HG02870 (cell line): ENCODE data around the gene STPG4.

Source experiments
- ATAC-seq: cut with Tn5 transposase; IDR thresholded peaks from one replicate; pipeline ENCODE4 v1.9.1; 2021; ENCODE audit warnings: mild to moderate bottlenecking, moderate library complexity; ENCODE audit not compliant: unreplicated experiment

STPG4 gene

GRCh38 chr2:47037678-47038077 is 117.4 kb downstream of the STPG4 start:
- no peak for ATAC-seq
